GM06990 (cell line): Measurements from ENCODE around the gene NELFA.

Source experiments
- DNase-seq: peaks from one replicate; pipeline ENCODE4 v3.0.0-alpha.2; 2011; ENCODE audit not compliant: insufficient read length; ENCODE audit errors: extremely low read depth
- H3K27me3 ChIP-seq: replicated peaks from 2 replicates; pipeline ENCODE4 v1.6.0; 2011; ENCODE audit warnings: low read length; ENCODE audit not compliant: control insufficient read depth, insufficient read depth
- H3K36me3 ChIP-seq: 2 replicates; pipeline ENCODE4 v1.5.1; 2011; ENCODE audit warnings: low read length; ENCODE audit not compliant: control insufficient read depth, insufficient read depth
- H3K4me3 ChIP-seq: replicated peaks from 2 replicates; pipeline ENCODE4 v1.5.1; 2011; ENCODE audit warnings: low read depth, mild to moderate bottlenecking, control low read depth, low read length
- TF ChIP-seq, protein P1 (sequence below): IDR thresholded peaks from 2 replicates; pipeline ENCODE4 v1.5.1; 2011; ENCODE audit warnings: low read length, control low read depth, mild to moderate bottlenecking, inconsistent platforms; ENCODE audit not compliant: insufficient read depth, poor library complexity, severe bottlenecking

Gene NELFA

DNA sequence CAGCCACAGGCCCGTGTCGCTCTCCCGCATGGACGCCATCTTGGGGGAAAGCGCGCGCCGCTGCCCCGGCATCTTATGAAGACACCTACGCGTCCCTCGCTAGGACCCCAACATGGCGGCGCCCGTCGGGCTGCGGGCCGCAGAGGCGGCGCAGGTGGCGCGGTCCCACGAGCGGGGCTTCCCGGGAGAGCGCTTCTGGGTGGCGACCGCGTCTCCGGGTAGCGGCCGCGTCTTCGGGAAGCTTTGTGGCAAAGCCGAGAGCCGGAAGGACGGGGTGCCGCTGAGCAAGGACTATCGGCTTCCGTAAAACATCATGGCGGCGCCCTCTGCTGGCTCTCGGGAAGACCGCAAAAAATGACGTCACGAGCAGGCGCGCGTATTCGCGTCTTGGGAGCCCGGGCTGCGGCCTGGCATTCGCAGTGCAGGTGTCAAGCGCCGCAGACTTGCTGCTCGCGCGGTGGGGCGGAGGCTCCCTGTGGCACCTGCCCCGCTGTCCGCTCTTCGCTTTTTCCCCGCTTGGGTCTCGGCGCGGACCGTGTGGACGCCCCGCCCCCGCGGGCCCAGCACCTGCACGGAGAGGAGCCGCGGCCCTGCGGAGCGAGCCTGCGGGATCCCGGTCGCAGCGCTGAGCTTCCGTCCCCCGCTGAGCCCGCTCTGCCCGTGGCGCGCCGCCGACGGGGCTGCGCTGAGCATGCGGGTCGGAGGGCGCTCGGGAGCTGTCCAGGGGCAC is at the start of gene NELFA:
TSS of gene NELFA (minus strand) at position 54 of the 730 bp plus-strand sequence. CDS start at position 39, 15 bp downstream.
- peak; percentile 93 for DNase-seq
- TF ChIP-seq, protein P1, sequence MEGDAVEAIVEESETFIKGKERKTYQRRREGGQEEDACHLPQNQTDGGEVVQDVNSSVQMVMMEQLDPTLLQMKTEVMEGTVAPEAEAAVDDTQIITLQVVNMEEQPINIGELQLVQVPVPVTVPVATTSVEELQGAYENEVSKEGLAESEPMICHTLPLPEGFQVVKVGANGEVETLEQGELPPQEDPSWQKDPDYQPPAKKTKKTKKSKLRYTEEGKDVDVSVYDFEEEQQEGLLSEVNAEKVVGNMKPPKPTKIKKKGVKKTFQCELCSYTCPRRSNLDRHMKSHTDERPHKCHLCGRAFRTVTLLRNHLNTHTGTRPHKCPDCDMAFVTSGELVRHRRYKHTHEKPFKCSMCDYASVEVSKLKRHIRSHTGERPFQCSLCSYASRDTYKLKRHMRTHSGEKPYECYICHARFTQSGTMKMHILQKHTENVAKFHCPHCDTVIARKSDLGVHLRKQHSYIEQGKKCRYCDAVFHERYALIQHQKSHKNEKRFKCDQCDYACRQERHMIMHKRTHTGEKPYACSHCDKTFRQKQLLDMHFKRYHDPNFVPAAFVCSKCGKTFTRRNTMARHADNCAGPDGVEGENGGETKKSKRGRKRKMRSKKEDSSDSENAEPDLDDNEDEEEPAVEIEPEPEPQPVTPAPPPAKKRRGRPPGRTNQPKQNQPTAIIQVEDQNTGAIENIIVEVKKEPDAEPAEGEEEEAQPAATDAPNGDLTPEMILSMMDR: no peak
- Histone ChIP-seq H3K36me3 (no peaks in the 10 kb centered on the region; the same call in 1 of the 2 replicates), H3K27me3 (no peaks in the 10 kb centered on the region), H3K4me3 (peak within 1 kb of the TSS; percentile 98)

DNA sequence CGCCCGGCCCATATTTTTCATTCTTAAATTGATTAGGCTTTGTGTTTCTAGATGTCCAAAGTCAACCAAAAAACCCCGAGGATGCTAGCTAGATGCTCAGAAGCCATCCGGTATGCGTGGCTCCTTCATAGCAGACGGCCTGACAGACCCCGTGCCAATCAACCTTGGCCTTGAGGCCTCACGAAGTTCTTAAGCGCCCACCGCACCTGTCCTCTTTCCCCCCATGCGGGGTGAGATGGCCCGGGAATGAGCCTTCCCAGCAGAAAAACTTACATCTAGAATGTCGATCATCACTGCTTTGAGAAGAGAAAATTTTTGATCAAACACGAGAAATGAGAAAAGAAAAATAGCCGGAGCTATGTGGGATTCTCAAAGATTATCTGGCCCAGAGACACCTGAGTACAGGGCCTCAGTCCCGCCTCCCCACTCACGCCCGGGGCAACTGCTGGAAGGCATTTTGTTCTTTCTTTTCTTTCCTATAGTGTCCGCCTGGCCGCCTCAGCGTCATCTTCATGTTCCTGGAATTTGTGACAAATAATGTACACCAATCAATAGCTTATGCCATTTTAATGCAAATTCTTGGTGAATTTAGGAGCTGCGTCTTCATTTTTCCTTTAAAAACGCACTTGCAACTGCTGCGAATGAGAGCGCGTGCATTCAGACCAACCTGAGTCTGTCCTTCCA is 48.8 kb upstream of the NELFA start:
- H3K36me3 ChIP-seq: no peaks in the 10 kb centered on the region
- no peak overlapping the region for H3K4me3 ChIP-seq
- no peaks in the 10 kb centered on the region; the same call in none of the 2 replicates for H3K27me3 ChIP-seq
- TF ChIP-seq, protein P1: no peak
- DNase-seq: no peak

DNA sequence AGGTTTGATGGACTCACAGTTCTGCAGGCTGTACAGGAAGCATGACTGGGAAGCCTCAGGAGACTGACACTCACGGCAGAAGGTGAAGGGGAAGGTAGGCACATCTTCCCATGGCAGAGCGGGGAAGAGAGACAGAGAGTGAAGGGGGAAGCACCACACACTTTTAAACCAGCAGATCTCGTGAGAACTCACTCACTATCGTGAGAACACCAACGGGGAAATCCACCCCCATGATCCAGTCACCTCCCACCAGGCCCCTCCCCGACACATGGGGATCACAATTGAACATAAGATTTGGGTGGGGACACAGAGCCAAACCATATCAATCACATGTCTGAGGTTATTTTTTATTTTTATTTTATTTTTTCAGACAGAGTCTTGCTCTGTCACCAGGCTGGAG is 45.4 kb upstream of the NELFA start:
- TF ChIP-seq, protein P1: no peak
- no peak for DNase-seq
- no peak overlapping the region for H3K4me3 ChIP-seq
- no peaks in the 10 kb centered on the region for H3K36me3 ChIP-seq
- no peaks in the 10 kb centered on the region; the same call in none of the 2 replicates for H3K27me3 ChIP-seq

DNA sequence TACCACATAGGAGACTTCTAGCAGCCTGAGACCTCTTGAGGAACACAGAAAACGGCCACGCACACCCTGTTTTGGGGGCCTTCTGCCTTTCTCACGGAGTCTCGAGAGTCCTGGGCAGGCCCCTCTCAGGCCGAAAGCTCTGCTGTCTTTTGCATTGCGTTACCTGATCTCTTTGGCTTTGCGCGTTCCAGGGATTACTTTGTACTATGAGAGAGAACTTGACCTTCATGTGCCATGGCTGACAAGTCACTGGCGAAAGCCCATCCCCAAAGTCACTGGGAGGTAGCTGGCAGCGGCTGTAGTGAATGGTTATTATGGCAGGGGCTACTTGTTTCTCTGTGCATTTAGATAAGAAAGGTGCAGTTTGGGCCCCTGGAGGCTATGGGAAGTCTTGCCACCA is 42.3 kb upstream of the NELFA start:
- H3K4me3 ChIP-seq: no peak overlapping the region
- DNase-seq: no peak
- H3K36me3 ChIP-seq: no peaks in the 10 kb centered on the region
- TF ChIP-seq, protein P1: no peak
- no peaks in the 10 kb centered on the region; the same call in 1 of the 2 replicates for H3K27me3 ChIP-seq

DNA sequence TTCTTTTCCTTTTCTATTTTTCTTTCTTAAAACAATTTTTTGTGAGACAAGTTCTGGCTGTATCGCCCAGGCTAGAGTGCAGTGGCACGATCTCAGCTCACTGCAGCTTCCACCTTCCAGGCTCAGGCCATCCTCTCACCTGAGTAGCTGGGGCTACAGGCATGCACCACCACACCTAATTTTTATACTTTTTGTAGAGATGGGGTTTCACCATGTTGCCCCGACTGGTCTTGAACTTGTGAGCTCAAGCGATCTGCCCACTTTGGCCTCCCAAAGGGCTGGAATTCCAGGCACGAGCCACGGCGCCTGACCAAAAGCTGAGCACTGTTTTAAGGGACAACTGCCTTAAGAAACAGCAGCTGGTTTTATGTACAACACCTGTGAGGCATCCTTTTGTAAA is 41.0 kb upstream of the NELFA start:
- no peaks in the 10 kb centered on the region for H3K27me3 ChIP-seq
- DNase-seq: no peak
- TF ChIP-seq, protein P1: no peak
- no peak overlapping the region for H3K4me3 ChIP-seq
- H3K36me3 ChIP-seq: no peaks in the 10 kb centered on the region
